Fibroblast of the conjunctiva (primary cell): ENCODE data around the gene OR2V2.
"Not testable (repeated sequence)": the region's sequence is repeated elsewhere in the genome, so short reads cannot be mapped to it uniquely, and the experiment has no call there.

Experiments used
- DNase-seq: peaks from one replicate; pipeline ENCODE4 v3.0.0-alpha.2; 2010; ENCODE audit warnings: low read depth

Gene OR2V2

GRCh38 chr5:181146927-181147636, at the start of gene OR2V2:
Gene OR2V2 (plus strand): TSS chr5:181147586. CDS start chr5:181154943, 7,357 bp downstream.
- not testable (repeated sequence) for DNase-seq

- DNase-seq, result not testable (repeated sequence)
Observed at GRCh38 chr5:181097759-181098491, 49.5 kb upstream of the OR2V2 start.

- DNase-seq, result no peak
Observed at GRCh38 chr5:181098762-181099601, 48.4 kb upstream of the OR2V2 start.

- DNase-seq, result no peak
Observed at GRCh38 chr5:181099602-181100086, 47.7 kb upstream of the OR2V2 start.

DNA sequence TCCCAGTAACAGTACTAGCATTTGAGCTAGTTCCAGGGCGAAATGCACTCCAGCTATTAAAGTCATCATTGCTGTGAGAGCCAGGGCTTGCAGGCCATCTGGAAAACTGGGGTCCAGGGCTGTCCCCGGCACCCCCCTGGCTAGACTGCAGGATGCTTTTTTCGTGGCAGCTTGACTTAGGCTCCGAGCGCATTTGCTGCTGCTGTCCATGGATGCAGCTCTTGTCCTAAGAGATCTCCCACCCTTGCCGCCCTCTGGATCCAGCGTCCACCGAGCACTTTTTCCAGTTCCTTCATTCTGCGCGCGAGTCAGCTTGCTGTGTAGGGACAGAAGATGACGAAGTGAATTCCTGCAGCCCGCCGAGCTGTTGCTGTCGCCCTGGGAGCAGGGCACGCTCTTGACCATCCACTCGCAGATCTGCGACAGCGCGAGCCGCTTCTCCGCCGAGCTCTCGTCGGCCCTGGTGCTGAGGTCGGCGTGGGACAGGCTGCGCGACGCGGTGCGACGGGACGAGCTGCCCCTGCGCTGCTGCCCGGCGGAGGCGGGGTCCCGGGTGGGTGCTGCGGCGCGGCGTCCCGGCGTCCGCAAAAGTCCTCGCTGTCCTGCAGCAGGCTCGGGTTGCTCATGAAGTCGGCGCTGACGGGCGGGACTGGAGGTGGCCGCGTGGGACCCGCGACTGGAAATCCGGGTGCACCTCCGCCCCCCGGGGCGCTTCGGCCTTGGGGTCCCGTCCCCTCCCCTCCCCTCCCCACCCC, 47.1 kb upstream of the OR2V2 start:
- no peak for DNase-seq

DNA sequence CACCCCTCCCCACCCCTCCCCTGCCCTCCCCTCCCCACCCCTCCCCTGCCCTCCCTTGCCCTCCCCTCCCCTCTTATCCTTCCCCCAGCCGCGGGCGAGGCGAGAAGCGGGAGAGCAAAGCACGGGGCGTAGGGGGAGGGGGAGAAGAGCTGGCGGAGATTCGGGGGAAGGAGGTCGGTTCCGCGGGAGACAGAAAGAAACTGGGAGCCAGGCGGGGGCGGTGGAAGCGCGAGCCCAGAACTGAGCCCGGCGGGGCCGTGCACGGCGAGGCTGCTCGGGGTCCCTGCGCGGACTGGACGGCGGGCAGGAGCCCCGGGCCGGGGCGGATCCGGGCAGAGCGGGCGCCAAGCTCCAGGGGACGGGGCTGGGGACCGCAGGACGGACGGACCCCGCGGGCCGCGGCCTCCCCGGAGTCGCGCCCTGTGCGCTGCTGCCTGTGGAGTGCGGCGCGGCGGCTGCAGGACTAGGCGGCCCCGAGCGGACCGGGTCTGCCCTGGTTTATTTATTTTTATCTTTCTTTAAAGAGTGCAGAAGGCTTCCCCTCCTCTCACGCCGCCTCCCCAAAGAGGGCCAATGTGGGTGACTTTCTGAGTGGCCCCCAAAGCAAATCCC, 46.2 kb upstream of the OR2V2 start:
- DNase-seq, result not testable (repeated sequence)

DNA sequence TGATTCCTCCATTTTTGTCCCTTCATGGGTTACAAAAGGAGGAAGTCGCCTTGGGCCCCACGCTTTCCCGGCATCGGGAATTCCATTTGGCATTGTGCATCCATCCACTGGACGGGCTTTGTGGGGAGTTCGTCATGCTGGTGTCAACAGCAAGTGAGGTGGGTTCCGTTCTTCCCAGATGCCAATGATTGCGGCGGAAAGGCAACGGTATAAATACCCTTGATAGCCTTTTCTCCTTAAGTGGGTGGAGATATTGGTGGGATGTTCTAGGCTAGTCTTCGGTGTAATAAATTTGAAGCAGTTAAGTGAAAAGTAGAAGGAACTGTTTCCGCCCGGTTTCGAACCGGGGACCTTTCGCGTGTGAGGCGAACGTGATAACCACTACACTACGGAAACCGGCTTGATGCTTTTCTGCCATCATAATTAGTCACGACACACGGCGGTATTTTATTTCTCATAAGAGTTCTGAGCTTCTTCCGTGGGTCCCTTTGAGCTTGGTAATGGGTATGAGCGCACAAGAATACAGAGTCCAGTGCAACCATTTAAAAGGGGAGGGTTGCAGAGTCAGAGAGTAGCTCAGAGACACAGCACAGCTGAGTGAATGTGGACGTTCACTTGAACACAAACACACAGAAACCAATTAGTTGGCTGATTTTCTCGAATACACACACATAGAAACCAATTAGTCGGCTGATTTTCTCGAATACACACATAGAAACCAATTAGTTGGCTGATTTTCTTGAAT, 45.3 kb upstream of the OR2V2 start:
- not testable (repeated sequence) for DNase-seq

DNA sequence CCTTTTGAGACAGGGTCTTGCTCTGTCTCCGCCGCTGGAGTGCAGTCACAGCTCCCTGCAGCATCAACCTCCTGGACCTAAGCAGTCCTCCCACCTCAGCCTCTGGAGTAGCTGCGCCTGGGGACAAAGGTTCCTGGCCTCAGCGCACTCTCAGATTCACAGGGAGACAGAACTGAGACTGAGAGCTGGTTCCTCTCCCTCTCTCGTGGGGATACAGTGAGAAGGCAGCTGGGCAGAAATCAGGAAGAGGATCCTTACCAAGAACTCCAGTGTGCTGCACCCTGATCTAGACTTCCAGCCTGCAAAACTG, 43.2 kb upstream of the OR2V2 start:
- not testable (repeated sequence) for DNase-seq

DNA sequence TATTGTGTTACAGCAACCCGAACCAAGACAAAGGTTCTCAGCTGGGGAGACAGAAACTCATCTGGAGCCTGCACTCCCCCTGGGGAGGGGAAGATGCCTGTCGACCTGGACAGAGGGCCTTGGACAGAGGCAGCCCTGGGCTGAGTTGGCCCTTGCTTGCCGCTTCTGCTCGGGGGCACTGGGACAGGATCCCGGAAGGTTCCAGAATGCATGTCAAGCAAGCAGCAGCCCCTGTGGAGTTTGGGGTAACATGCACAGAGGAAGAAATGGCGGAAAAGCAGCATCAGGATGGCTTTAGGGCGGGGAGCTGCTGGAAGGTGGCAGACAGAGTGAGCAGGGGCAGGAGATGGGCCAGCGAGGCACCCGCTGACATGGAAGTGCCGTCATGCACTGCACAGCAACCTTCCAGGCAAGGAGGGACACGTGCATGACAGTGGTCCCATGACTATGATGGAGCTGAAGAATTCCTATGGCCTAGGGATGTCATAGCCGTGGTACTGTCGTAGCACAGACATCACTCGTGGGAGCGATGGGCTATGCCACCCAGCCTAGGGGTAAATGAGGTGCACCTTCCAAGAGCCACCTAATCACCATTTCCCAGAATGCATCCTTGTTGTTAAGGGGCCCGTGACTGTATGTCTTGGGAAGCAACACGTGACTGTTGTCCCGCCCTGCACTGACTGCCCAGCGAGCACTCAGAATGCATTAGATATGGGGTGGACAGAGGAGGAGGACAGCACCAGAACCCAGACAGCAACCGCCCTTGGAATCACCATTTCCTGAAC, 42.6 kb upstream of the OR2V2 start:
- DNase-seq, result not testable (repeated sequence)

- DNase-seq, result no peak
Observed at GRCh38 chr5:181105391-181106025, 41.9 kb upstream of the OR2V2 start.

DNA sequence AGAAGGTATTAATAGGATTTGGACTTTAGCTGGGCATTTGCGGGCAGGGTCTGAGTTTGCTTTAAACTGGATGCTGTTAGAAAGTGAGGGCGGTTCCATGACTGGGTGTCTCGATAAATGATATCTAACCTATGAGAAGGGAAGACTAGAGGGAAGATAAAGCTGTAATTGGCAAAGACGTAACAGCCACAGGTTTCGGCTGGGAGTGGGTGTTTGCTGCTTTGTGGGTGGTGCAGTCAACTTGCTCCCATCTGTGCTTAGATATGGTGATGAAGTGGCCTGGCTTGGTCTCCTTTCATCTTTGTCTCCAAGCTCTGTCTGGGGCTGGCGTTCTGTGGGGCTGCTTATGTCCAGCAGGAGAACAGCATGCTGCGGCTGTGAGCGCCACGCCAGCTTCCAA, 39.7 kb upstream of the OR2V2 start:
- no peak for DNase-seq

GRCh38 chr5:181108578-181109165, 38.7 kb upstream of the OR2V2 start:
- no peak for DNase-seq

DNA sequence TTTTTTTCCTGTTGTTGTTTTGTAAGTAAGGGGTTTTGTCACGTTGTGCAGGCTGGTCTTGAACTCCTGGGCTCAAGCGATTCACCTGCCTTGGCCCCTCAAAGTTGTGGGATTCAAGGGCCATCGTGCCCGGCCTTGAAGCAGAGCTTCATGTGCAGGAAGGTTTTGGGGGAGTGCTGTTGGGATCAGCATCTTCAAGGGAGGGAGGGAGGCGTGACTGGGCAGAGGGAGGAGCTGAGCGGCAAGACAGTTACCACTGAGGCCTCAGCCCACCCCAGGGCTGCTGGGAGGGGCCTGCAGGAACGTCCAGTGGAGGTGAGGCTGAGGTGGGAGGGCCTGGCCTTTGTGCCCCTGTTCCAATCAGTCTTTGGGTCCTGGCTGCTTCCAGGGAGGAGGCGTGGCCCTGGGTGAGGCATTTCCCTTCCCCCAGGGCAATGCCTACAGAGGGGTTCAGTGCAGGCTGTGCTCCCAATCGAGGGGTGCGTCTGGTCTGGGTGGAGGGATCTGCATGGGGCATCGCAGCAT, 37.8 kb upstream of the OR2V2 start:
- no peak for DNase-seq

DNA sequence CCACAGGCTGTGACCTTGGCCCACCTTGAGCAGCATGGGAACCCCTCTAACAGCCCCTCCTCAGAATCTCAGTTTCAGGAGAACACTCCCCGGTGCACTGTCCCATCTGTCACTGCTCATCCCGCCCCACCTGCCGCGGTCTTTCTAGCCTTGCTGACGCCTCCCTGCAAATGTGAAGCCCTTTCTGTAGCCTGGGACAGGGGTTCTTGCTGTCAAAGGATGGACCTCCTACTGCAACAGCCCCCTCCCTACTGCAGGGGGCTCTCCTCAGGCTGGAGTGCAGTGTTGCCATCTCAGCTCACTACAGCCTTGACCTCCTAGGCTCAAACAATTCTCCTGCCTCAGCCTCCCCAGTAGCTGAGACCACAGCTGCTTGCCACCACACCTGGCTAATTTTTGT, 36.4 kb upstream of the OR2V2 start:
- DNase-seq, result no peak

- no peak for DNase-seq
Observed at GRCh38 chr5:181112476-181112875, 34.9 kb upstream of the OR2V2 start.

DNA sequence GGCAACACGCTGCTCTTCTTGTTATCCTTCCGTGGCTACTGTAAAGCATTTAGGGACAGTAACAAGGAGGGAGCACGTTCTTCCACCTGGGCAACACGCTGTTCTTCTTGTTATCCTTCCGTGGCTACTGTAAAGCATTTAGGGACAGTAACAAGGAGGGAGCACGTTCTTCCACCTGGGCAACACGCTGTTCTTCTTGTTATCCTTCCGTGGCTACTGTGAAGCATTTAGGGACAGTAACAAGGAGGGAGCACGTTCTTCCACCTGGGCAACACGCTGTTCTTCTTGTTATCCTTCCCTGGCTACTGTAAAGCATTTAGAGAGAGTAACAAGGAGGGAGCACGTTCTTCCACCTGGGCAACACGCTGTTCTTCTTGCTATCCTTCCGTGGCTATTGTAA, 33.8 kb upstream of the OR2V2 start:
- DNase-seq, result not testable (repeated sequence)

DNA sequence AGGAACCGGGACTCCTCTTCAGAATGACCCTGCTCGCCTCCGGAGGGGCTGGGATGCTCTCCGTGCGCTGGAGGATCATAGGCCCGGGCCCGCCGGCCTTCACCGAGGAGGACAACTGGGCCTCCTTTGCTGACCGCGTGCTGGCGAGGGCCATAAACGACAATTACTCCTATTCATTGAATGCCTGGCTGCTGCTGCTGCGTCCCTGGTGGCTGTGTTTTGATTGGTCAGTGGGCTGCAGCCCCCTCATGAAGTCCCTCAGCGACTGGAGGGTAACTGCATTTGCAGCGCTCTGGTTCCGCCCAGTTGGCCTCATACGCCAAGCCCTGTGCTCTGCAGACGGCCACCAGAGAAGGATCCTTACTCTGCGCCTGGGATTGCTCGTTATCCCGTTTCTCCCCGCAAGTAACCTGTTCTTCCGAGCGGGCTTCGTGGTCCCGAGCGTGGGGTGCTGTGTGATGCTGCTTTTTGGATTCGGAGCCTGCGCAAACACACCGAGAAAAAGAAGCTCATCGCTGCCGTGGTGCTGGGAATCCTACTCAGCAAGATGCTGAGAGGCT, 33.0 kb upstream of the OR2V2 start:
- DNase-seq, result no peak
